HepG2 (cell line): Measurements from ENCODE around the gene OSBPL10. TPM values are rescaled to one million over a fixed set of nuclear protein-coding genes. Genes with fewer than 3 reads are reported as not detected.

Experiments
- ATAC-seq: fragments of 200-7000 bp; cut with Tn5 transposase; 3 replicates; pipeline ENCODE4 v1.9.1; 2020; ENCODE audit warnings: mild to moderate bottlenecking, moderate library complexity
- BruUV-seq: library from RNA; stranded (reverse); fragments of 400-500 nt; replicated peaks from 2 replicates; lab custom pipeline; 2021; lab: Mats Ljungman, UMichigan
- CTCF ChIA-PET: fragments of 300-600 bp; formaldehyde crosslinking; extraction: SDS; loops from one replicate; lab custom pipeline; 2021; ENCODE audit warnings: low total read pairs, inconsistent platforms, low intra/inter-chr PET ratio; lab: Yijun Ruan, JAX
- POLR2A ChIA-PET: fragments of 350-600 bp; sonication (Branson Sonifier 250); formaldehyde crosslinking; loops from one replicate; lab custom pipeline; 2020; ENCODE audit warnings: antibody characterized with exemption, inconsistent platforms; lab: Yijun Ruan, JAX
- DNase-seq: peaks from one replicate; pipeline ENCODE4 v3.0.0-alpha.2; 2015; ENCODE audit warnings: low spot score
- FAIRE-seq: peaks from 3 replicates; lab custom pipeline; 2011; peaks lifted over from hg19 to GRCh38; lab: Jason Lieb, UNC
- H2AFZ ChIP-seq: one replicate; pipeline ENCODE4 v1.6.1; 2011; ENCODE audit warnings: low read length, inconsistent platforms
- H3K27ac ChIP-seq: fragments of 300-600 bp; 3 replicates; pipeline ENCODE4 v1.8.0; 2011; ENCODE audit warnings: mixed run types, mild to moderate bottlenecking, mixed read lengths, low read length, inconsistent platforms; ENCODE audit not compliant: insufficient read depth; ENCODE audit errors: extremely low read length
- H3K27me3 ChIP-seq, 2 experiments: fragments of 200-600 bp in 1 of 2; 2 replicates in 1 of 2; 3 replicates in 1 of 2; pipeline versions ENCODE4 v1.6.0 to v1.8.0; 2011; ENCODE audit warnings: low read length in 2 of 2, mild to moderate bottlenecking in 2 of 2, moderate library complexity in 2 of 2, inconsistent platforms in 1 of 2; ENCODE audit not compliant: insufficient read depth in 2 of 2, control insufficient read depth in 1 of 2
- H3K36me3 ChIP-seq, 2 experiments: fragments of 200-600 bp in 1 of 2; replicated peaks in 1 of 2; 2 replicates in 1 of 2; 3 replicates in 1 of 2; pipeline versions ENCODE4 v1.5.1 to v1.8.0; 2011; ENCODE audit warnings: low read length in 2 of 2, inconsistent platforms in 1 of 2; ENCODE audit not compliant: insufficient read depth in 2 of 2, control insufficient read depth in 1 of 2
- H3K4me1 ChIP-seq: 2 replicates; pipeline ENCODE4 v1.5.1; 2012; ENCODE audit warnings: low read length, inconsistent platforms; ENCODE audit not compliant: insufficient read depth
- H3K4me2 ChIP-seq: 2 replicates; pipeline ENCODE4 v1.6.0; 2011; ENCODE audit warnings: low read depth, low read length, inconsistent platforms
- H3K4me3 ChIP-seq, 3 experiments: fragments of 200-600 bp in 1 of 3; sonication (generic), shearing (Covaris generic) in 1 of 3; replicated peaks in 1 of 3; 2 replicates each; pipeline ENCODE4 v1.5.1; 2011 to 2016; ENCODE audit warnings: low read length in 3 of 3, inconsistent platforms in 2 of 3, low read depth in 2 of 3, mild to moderate bottlenecking in 2 of 3, control low read depth in 1 of 3, mixed read lengths in 1 of 3; ENCODE audit not compliant: insufficient read depth in 1 of 3
- H3K79me2 ChIP-seq: one replicate; pipeline ENCODE4 v1.6.1; 2011; ENCODE audit warnings: low read length, inconsistent platforms; ENCODE audit not compliant: insufficient read depth
- H3K9ac ChIP-seq: 2 replicates; pipeline ENCODE4 v1.6.0; 2011; ENCODE audit warnings: mild to moderate bottlenecking, low read depth, low read length, inconsistent platforms; ENCODE audit not compliant: insufficient read depth
- H3K9me3 ChIP-seq: 2 replicates; pipeline ENCODE4 v1.5.1; 2012; ENCODE audit warnings: mild to moderate bottlenecking, low read length
- H4K20me1 ChIP-seq: 2 replicates; pipeline ENCODE4 v1.6.0; 2011; ENCODE audit warnings: inconsistent platforms, mild to moderate bottlenecking, low read length, moderate library complexity; ENCODE audit not compliant: insufficient read depth
- FOSL1 ChIP-seq: sonication (generic); formaldehyde crosslinking; IDR thresholded peaks from 2 replicates; pipeline ENCODE4 v1.9.0; 2021; ENCODE audit warnings: missing genetic modification reagents, borderline replicate concordance
- FUBP1 ChIP-seq: sonication (generic); formaldehyde crosslinking; IDR thresholded peaks from 2 replicates; pipeline ENCODE4 v1.5.1; 2020; ENCODE audit warnings: missing genetic modification reagents, mild to moderate bottlenecking, borderline replicate concordance
- HNRNPK ChIP-seq: fragments of 200-400 bp; formaldehyde crosslinking; IDR thresholded peaks from 2 replicates; pipeline ENCODE4 v1.6.1; 2018; ENCODE audit warnings: low read length, low read depth, moderate library complexity, mild to moderate bottlenecking; ENCODE audit not compliant: poor library complexity, severe bottlenecking
- NFKB2 ChIP-seq: sonication (generic); formaldehyde crosslinking; IDR thresholded peaks from 2 replicates; pipeline ENCODE4 v1.4.0; 2020; ENCODE audit warnings: missing genetic modification reagents, borderline replicate concordance
- NR1H2 ChIP-seq: sonication (generic); formaldehyde crosslinking; IDR thresholded peaks from 2 replicates; pipeline ENCODE4 v1.8.1; 2022; ENCODE audit warnings: low read depth, missing genetic modification reagents, borderline replicate concordance
- POGZ ChIP-seq: sonication (generic); formaldehyde crosslinking; IDR thresholded peaks from 2 replicates; pipeline ENCODE4 v1.4.0; 2020; ENCODE audit warnings: mild to moderate bottlenecking, missing genetic modification reagents
- RELA ChIP-seq: sonication (generic); formaldehyde crosslinking; IDR thresholded peaks from 2 replicates; pipeline ENCODE4 v1.4.0; 2020; ENCODE audit warnings: missing genetic modification reagents
- SPEN ChIP-seq: sonication (generic); formaldehyde crosslinking; IDR thresholded peaks from 2 replicates; pipeline ENCODE4 v1.5.1; 2020; ENCODE audit warnings: low read depth, mild to moderate bottlenecking, missing genetic modification reagents
- TERF1 ChIP-seq: sonication (generic); formaldehyde crosslinking; IDR thresholded peaks from 2 replicates; pipeline ENCODE4 v1.8.0; 2022; ENCODE audit warnings: mild to moderate bottlenecking, missing genetic modification reagents, moderate library complexity
- ZBTB14 ChIP-seq: sonication (generic); formaldehyde crosslinking; IDR thresholded peaks from 2 replicates; pipeline ENCODE4 v1.4.0; 2020; ENCODE audit warnings: missing genetic modification reagents
- ZNF121 ChIP-seq: sonication (generic); formaldehyde crosslinking; IDR thresholded peaks from 2 replicates; pipeline ENCODE4 v1.5.0; 2020; ENCODE audit warnings: mild to moderate bottlenecking, missing genetic modification reagents
- ZNF496 ChIP-seq: sonication (generic); formaldehyde crosslinking; IDR thresholded peaks from 2 replicates; pipeline ENCODE4 v1.8.1; 2023; ENCODE audit warnings: mild to moderate bottlenecking, moderate library complexity, missing genetic modification reagents; ENCODE audit not compliant: insufficient replicate concordance
- ZNF556 ChIP-seq: sonication (generic); formaldehyde crosslinking; IDR thresholded peaks from 2 replicates; pipeline ENCODE4 v1.4.0; 2020; ENCODE audit warnings: mild to moderate bottlenecking, missing genetic modification reagents, borderline replicate concordance
- WGBS: methylation state at CpG from one replicate; pipeline ENCODE4 v1.1.6; 2017; ENCODE audit warnings: low lambda C conversion rate; 5-methylcytosine and 5-hydroxymethylcytosine counted together
- in situ Hi-C: cut with HindIII; loops from 2 replicates; pipeline ENCODE4 v1.10.0; 2017; ENCODE audit warnings: low pct_unique_long_range_greater_than_20kb; ENCODE audit not compliant: extremely low pct_ligation_motif_present
- intact Hi-C: fragments of 100-400 bp; cut with micrococcal nuclease; formaldehyde crosslinking; loops from one replicate; pipeline ENCODE4 v1.10.0; 2022; ENCODE audit not compliant: unreplicated experiment
- polyA plus RNA-seq, 8 experiments: library from polyadenylated mRNA; depleted of rRNA in 3 of 8; stranded (reverse) in 7 of 8; unstranded in 1 of 8; fragments of >200 nt; fragmentation: Illumina TruSeq in 4 of 8; extraction: Trizol in 4 of 8; gene quantifications; 2 replicates each; pipeline versions ENCODE4 v1.2.1 to v1.2.3, GENCODE V29; 2011 to 2016; ENCODE audit warnings: low read depth in 4 of 8, missing spikeins in 1 of 8, mixed read lengths in 1 of 8; ENCODE audit not compliant: insufficient read depth in 1 of 8
- total RNA-seq, 5 experiments: library from RNA; depleted of rRNA; stranded (reverse); fragments of >200 nt; fragmentation: Illumina TruSeq; extraction: Trizol; gene quantifications; 2 replicates each; pipeline ENCODE4 v1.2.3, GENCODE V29; 2016; ENCODE audit warnings: low read depth in 1 of 5

OSBPL10 gene
- total and polyA plus RNA-seq, 2 of the 13 experiments (the other 11 are each of a cell fraction or from before 2014, with no cell fraction given), result 10.3 to 28.6 TPM

GRCh38 chr3:31884251-31884650 is 96.8 kb downstream of the OSBPL10 start:
- intact Hi-C loops, result no loop called here

GRCh38 chr3:31882895-31883294 is 98.2 kb downstream of the OSBPL10 start:
- H3K4me1 ChIP-seq, result 0 out of 2 replicates have a peak, but pooled peaks cover 8% of the 10 kb centered on the region
- peaks cover 5% of the 10 kb centered on the region; the same call in 1 of the 2 replicates for H4K20me1 ChIP-seq
- H3K36me3 ChIP-seq, result peaks cover 4 to 7% of the 10 kb centered on the region in 2 experiments; a peak in 3 of 5 replicates
- intact Hi-C loops, result no loop called here
- no peak overlapping the region for H3K4me2 ChIP-seq
- no TSS peak for BruUV-seq
- ATAC-seq (no peak), FAIRE-seq (no peak), DNase-seq (no peak)
- peaks cover 29% of the 10 kb centered on the region for H3K79me2 ChIP-seq
- ChIA-PET POLR2A (no interaction called here), CTCF (no interaction called here)
- H3K27ac ChIP-seq, result no peak overlapping the region
- no peaks in the 10 kb centered on the region for H3K9me3 ChIP-seq
- WGBS, result 89% methylated on average over 3 of the region's 3 CpGs
- no peak overlapping the region for H2AFZ ChIP-seq
- H3K4me3 ChIP-seq, result no peak overlapping the region
- in situ Hi-C loops, result no loop called here
- H3K9ac ChIP-seq, result no peak overlapping the region
- H3K27me3 ChIP-seq, result no peaks in the 10 kb centered on the region
- TF ChIP-seq FOSL1 (CRISPR knock-in tag) (no peak), TERF1 (CRISPR knock-in tag) (no peak), POGZ (no peak), ZNF121 (CRISPR knock-in tag) (no peak), HNRNPK (no peak), FUBP1 (CRISPR knock-in tag) (no peak), NFKB2 (no peak), RELA (CRISPR knock-in tag) (no peak), ZNF496 (no peak), ZNF556 (CRISPR knock-in tag) (no peak), SPEN (CRISPR knock-in tag) (no peak)

More at GRCh38 chr3:31884251-31884650, 96.8 kb downstream of the OSBPL10 start:
- H3K4me1 ChIP-seq, result 0 out of 2 replicates have a peak, but pooled peaks cover 8% of the 10 kb centered on the region
- ATAC-seq (no peak), DNase-seq (no peak), FAIRE-seq (no peak)
- no peak overlapping the region for H3K4me2 ChIP-seq
- peaks cover 5% of the 10 kb centered on the region; the same call in 1 of the 2 replicates for H4K20me1 ChIP-seq
- peaks cover 4 to 6% of the 10 kb centered on the region in 2 experiments; a peak in 3 of 5 replicates for H3K36me3 ChIP-seq
- WGBS, result 100% methylated on average over 1 of the region's 1 CpG
- no peak overlapping the region for H2AFZ ChIP-seq
- no peak overlapping the region for H3K27ac ChIP-seq
- ChIA-PET POLR2A (no interaction called here), CTCF (no interaction called here)
- H3K9ac ChIP-seq, result no peak overlapping the region
- no peaks in the 10 kb centered on the region for H3K27me3 ChIP-seq
- H3K4me3 ChIP-seq, result no peak overlapping the region
- in situ Hi-C loops, result no loop called here
- peaks cover 32% of the 10 kb centered on the region for H3K79me2 ChIP-seq
- BruUV-seq, result no TSS peak
- H3K9me3 ChIP-seq, result no peaks in the 10 kb centered on the region
- no peak for TF ChIP-seq NR1H2 (CRISPR knock-in tag)
- no peak for TF ChIP-seq ZBTB14
